Heart right ventricle (tissue), 16 donors: ENCODE results near the gene TMEM271. TPM values are rescaled to one million over a fixed set of nuclear protein-coding genes. Genes with fewer than 3 reads are reported as not detected.

Source experiments
- ATAC-seq, 8 donors: fragments of 200-7000 bp; cut with Tn5 transposase; one replicate each; pipeline ENCODE4 v1.9.1; 2020; ENCODE audit warnings: mild to moderate bottlenecking in 8 of 8, moderate library complexity in 8 of 8, moderate number of reproducible peaks in 1 of 8
- DNase-seq, 2 donors: peaks; one replicate each; pipeline ENCODE4 v3.0.0-alpha.2; 2020
- H3K27ac ChIP-seq, 10 donors: fragments of 200-600 bp; sonication (generic) in 2 of 10; one replicate each; pipeline versions ENCODE4 v1.5.0 to v1.8.0; 2020 to 2022; ENCODE audit warnings: mild to moderate bottlenecking in 3 of 10
- H3K27me3 ChIP-seq, 7 donors: fragments of 200-600 bp; one replicate each; pipeline ENCODE4 v1.8.0; 2021 to 2022; ENCODE audit warnings: mild to moderate bottlenecking in 2 of 7
- H3K36me3 ChIP-seq, 9 donors: fragments of 200-600 bp; sonication (generic) in 1 of 9; one replicate each; pipeline versions ENCODE4 v1.5.0 to v1.8.0; 2020 to 2022; ENCODE audit warnings: mild to moderate bottlenecking in 2 of 9
- H3K4me1 ChIP-seq, 9 donors: fragments of 200-600 bp; sonication (generic) in 1 of 9; one replicate each; pipeline versions ENCODE4 v1.5.0 to v1.8.0; 2020 to 2022; ENCODE audit warnings: mild to moderate bottlenecking in 4 of 9
- H3K4me3 ChIP-seq, 10 donors: fragments of 200-600 bp; sonication (generic) in 2 of 10; one replicate each; pipeline versions ENCODE4 v1.5.0 to v1.8.0; 2020 to 2022; ENCODE audit warnings: mild to moderate bottlenecking in 7 of 10, moderate library complexity in 2 of 10
- H3K9me3 ChIP-seq, 11 donors: fragments of 200-600 bp in 10 of 11; sonication (generic) in 2 of 11; one replicate each; pipeline versions ENCODE4 v1.5.0 to v1.8.0; 2013 to 2022; ENCODE audit warnings: mild to moderate bottlenecking in 2 of 11, control low read depth in 1 of 11, moderate library complexity in 1 of 11
- WGBS, 2 donors: extraction: QIAGEN DNeasy Blood & Tissue Kit; methylation state at CpG; one replicate each; pipeline ENCODE4 v1.1.7; 2013; ENCODE audit warnings: inconsistent platforms in 1 of 2; 5-methylcytosine and 5-hydroxymethylcytosine counted together
- intact Hi-C, 10 donors: fragments of 100-400 bp; cut with DNase I; formaldehyde crosslinking; loops; one replicate each; pipeline versions ENCODE4 v1.11.1 to v1.14.2; 2022
- polyA plus RNA-seq, 2 donors: library from polyadenylated mRNA; stranded (reverse); fragments of 200-250 nt; gene quantifications; one replicate each; pipeline ENCODE4 v1.2.3, GENCODE V29; 2013
- total RNA-seq, 10 donors: library from RNA; stranded (reverse); fragmentation: NEBNext Ultra II Directional in 3 of 10; extraction: Animal tissue kit (Norgen Biotek cat#: 25700) in 3 of 10; gene quantifications; one replicate each; pipeline versions ENCODE4 v1.2.1 to v1.2.4, GENCODE V29; 2021 to 2023
- TF ChIP-seq, protein P1 (sequence below), 9 donors: fragments of 200-600 bp; sonication (generic) in 2 of 9; IDR thresholded peaks; one replicate each; pipeline versions ENCODE4 v1.5.0 to v1.8.0; 2021 to 2022; ENCODE audit warnings: antibody characterized with exemption in 9 of 9, mild to moderate bottlenecking in 5 of 9, moderate library complexity in 1 of 9
- donor health status: Arrhythmogenic right ventricular cardiomyopathy.
- donor health status: ischemic (EF 13 %, LVEDD 7.1; RV severe dilation, severe dysfunction).
- donor health status: healthy with polysubstance abuse.
- donor health status: DM: no; HTN: yes; CAD: no.
- donor health status: DM: no; HTN: no; CAD: no.
- donor health status: ischemic (EF 25% LVEDD 6.9; RV normal size, moderate dysfunction).
- donor health status: ischemic (EF 25% LVEDD 5.7; RV mildly dilated, moderate dysfunction).
- donor health status: healthy.
- donor health status: DM: yes; HTN: yes; CAD: no.
- donor health status: Ischemic cardiomyopathy.
- donor health status: ischemic (EF 35%, LVEDD 5.7; RV mildly dilated, moderate dysfunction).
- donor health status: nonischemic (EF 11% LVEDD 7.7; RV severe dilation, severe dysfunction).
- donor health status: DM: yes; HTN: yes; CAD: no.
- donor health status: PGD.
- donor health status: ischemic (EF 29% LVEDD 5.4; RV normal size, mild dysfunction).
- donor health status: nonischemic (EF 23%, LVEDD 6.1; RV moderate dilation, normal function).

TMEM271 gene
- total and polyA plus RNA-seq, 12 donors = not detected

DNA sequence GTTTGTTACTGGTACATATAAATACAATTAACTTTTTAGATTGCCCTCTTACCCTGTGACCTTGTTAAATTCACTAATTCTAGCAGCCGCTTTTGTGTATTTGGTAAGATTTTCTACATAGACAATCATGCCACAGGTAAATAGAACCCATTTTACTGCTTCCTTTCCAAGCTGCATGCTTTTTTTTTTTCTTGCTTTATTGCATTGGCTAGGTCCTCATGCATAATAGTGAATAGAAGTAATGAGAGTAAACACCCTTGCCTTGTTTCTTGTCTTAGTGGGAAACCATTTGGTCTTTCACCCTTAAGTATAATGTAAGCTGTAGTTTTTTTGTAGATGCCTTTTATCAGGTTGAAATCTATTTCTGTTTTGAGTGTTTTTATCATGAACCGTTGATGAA is 7.7 kb upstream of the TMEM271 start:
- WGBS, 2 donors = 83 to 85% methylated on average over 2 of the region's 2 CpGs
- DNase-seq = no peak
- no peak for ATAC-seq
- TF ChIP-seq, protein P1, sequence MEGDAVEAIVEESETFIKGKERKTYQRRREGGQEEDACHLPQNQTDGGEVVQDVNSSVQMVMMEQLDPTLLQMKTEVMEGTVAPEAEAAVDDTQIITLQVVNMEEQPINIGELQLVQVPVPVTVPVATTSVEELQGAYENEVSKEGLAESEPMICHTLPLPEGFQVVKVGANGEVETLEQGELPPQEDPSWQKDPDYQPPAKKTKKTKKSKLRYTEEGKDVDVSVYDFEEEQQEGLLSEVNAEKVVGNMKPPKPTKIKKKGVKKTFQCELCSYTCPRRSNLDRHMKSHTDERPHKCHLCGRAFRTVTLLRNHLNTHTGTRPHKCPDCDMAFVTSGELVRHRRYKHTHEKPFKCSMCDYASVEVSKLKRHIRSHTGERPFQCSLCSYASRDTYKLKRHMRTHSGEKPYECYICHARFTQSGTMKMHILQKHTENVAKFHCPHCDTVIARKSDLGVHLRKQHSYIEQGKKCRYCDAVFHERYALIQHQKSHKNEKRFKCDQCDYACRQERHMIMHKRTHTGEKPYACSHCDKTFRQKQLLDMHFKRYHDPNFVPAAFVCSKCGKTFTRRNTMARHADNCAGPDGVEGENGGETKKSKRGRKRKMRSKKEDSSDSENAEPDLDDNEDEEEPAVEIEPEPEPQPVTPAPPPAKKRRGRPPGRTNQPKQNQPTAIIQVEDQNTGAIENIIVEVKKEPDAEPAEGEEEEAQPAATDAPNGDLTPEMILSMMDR (IDR thresholded peaks at IDR 0.05) = no peak
- no peak overlapping the region for H3K4me3 ChIP-seq
- no peaks in the 10 kb centered on the region for H3K36me3 ChIP-seq
- H3K4me1 ChIP-seq = no peaks in the 10 kb centered on the region
- intact Hi-C loops = no loop called here
- H3K9me3 ChIP-seq = peaks cover 0 to 25% (median 11%) of the 10 kb centered on the region in 11 donors
- H3K27me3 ChIP-seq = peaks cover 0 to 82% (median 50%) of the 10 kb centered on the region in 7 donors
- no peak overlapping the region for H3K27ac ChIP-seq

DNA sequence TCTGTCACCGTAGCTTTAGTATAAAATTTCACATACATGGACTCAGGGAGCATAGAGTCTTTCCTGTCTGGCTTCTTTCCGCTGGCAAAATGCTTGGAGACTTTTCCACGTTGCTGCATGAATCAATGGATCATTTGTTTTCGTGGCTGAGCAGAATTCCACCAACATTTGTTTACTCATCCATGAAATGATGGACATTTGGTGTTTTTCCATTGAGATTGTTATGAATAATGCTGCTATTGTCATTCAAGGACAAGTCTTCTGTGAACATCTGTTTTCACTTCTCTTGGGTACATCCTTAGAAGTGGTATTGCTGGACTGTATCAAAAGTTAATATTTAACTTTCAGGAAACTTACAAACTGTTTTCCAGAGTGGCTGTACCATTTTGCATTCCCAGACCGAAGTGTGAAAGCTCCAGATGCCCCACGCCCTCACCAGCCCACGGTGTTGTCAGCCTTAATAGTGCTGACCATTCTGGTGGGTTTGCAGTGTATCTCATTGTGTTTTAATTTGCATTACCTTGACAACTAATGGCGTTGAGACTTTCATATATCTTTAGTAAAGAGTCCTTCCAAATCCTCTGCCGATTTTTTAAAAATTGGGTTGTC is 5.8 kb upstream of the TMEM271 start:
- H3K9me3 ChIP-seq = peaks cover 0 to 25% (median 11%) of the 10 kb centered on the region in 11 donors
- intact Hi-C loops = no loop called here
- peaks cover 11 to 86% (median 66%) of the 10 kb centered on the region in 7 donors for H3K27me3 ChIP-seq
- H3K4me3 ChIP-seq = no peak overlapping the region
- ATAC-seq = no peak
- H3K36me3 ChIP-seq = no peaks in the 10 kb centered on the region
- 72 to 74% methylated on average over 9 of the region's 9 CpGs for WGBS, 2 donors
- H3K4me1 ChIP-seq = peaks cover 0 to 10% (median 0%) of the 10 kb centered on the region in 9 donors
- TF ChIP-seq, protein P1 (IDR thresholded peaks at IDR 0.05) = no peak
- H3K27ac ChIP-seq = no peak overlapping the region
- DNase-seq = no peak

DNA sequence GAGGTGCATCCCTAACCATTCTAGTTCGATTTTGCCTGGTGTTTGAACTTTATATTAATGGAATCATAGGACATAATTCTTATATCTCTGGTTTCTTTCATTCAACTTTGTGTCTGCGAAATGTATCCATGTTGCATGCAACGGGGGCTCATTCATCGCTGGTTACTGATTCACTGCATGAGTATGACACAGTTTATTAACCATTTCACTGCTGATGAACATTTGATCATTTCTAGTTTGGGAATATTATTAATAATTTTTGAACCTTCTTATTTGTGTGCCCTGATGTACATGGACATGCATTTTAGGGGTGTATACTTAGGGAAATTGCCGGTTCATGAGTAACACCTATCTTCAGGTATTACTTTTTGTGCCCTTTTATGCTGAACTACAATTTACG is 5.1 kb upstream of the TMEM271 start:
- 57 to 60% methylated on average over 6 of the region's 6 CpGs for WGBS, 2 donors
- no peak overlapping the region for H3K27ac ChIP-seq
- TF ChIP-seq, protein P1 (IDR thresholded peaks at IDR 0.05) = no peak
- H3K4me3 ChIP-seq = no peak overlapping the region
- peaks cover 11 to 84% (median 69%) of the 10 kb centered on the region in 7 donors for H3K27me3 ChIP-seq
- intact Hi-C loops = no loop called here
- DNase-seq = no peak
- peaks cover 0 to 25% (median 11%) of the 10 kb centered on the region in 11 donors for H3K9me3 ChIP-seq
- H3K4me1 ChIP-seq = peaks cover 0 to 10% (median 0%) of the 10 kb centered on the region in 9 donors
- H3K36me3 ChIP-seq = no peaks in the 10 kb centered on the region
- ATAC-seq = no peak

DNA sequence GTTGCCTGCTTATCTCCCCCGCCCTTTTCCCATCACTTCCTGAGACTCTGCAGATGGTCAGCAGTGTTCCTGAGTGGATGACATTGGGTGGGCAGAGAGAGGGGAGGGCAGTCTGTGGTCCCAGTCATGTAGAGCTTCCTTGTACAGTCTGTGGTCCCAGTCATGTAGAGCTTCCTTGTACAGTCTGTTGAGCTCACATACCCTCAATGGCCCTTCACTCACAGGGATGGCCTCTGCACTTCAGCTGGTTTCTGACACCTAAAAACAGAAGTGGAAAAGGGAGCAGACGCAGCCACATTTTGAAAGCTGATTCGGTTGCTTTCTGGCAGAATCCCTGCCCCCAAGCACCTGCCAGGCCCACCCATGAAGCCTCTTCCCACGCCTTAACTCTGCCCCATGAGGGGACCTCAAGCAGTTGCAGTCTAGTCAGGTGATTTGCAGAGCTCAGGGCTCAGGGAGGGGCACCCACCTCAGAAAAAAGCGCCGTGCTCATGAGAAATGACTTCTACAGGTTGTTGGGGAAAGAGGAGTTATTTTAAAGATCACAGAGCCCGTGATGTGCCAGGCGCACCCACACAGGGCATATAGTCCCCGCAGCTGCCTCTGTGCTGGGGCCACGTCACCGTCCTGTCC is 3.6 kb upstream of the TMEM271 start:
- WGBS, 2 donors = 31 to 34% methylated on average over 11 of the region's 11 CpGs
- Histone ChIP-seq H3K4me1 (peaks cover 0 to 13% (median 2%) of the 10 kb centered on the region in 9 donors), H3K9me3 (peaks cover 0 to 21% (median 10%) of the 10 kb centered on the region in 11 donors), H3K4me3 (no peak overlapping the region), H3K27ac (no peak overlapping the region), H3K27me3 (peaks cover 12 to 83% (median 77%) of the 10 kb centered on the region in 7 donors), H3K36me3 (no peaks in the 10 kb centered on the region)
- DNase-seq = no peak
- TF ChIP-seq, protein P1 (IDR thresholded peaks at IDR 0.05) = no peak
- intact Hi-C loops = no loop called here
- ATAC-seq = no peak
